Fibroblast of the aortic adventitia (primary cell): ENCODE data around the gene ANK2. TPM values are rescaled to one million over a fixed set of nuclear protein-coding genes. Genes with fewer than 3 reads are reported as not detected.
A peak's percentile ranks its signal among the peaks of the same experiment; 100 is the strongest.

ENCODE experiments used
- DNase-seq: peaks from one replicate; pipeline ENCODE4 v3.0.0-alpha.2; 2010; ENCODE audit warnings: low read depth
- H3K4me3 ChIP-seq: 2 replicates; pipeline ENCODE4 v1.5.1; 2011; ENCODE audit warnings: low read depth, mild to moderate bottlenecking, control low read depth, low read length, moderate library complexity
- total RNA-seq: library from RNA; depleted of rRNA; stranded (reverse); fragments of >200 nt; gene quantifications from 2 replicates; pipeline ENCODE4 v1.2.3, GENCODE V29; 2012; ENCODE audit warnings: low replicate concordance
- TF ChIP-seq, protein P1 (sequence below): IDR thresholded peaks from 2 replicates; pipeline ENCODE4 v1.5.1; 2011; ENCODE audit warnings: mild to moderate bottlenecking, low read length, control low read depth, inconsistent platforms; ENCODE audit not compliant: insufficient read depth

Gene ANK2
- total RNA-seq, 1 donor, result 200 TPM

DNA sequence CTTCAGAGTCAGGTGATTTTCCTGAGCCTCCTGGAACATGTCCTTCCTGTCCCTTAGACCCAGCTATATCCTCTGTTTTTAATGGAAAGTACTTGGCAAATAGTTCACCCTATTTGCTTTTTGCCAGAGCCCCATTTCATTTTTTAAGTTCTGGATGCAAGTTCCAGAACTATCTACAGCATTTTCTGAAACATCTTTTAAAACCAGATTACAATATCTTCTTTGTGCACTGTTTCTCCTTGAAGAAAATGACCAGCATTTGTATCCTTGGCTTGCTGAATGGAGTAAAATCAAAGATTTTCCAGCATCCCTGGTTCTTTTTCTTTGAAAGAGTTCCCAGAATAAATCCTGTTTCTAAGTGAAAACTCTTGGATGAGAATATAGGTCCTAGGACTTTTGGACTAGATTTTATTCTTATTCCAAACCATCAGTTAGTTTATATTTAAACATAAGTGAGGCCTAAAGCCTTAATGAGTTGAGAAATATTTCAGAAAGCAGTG is 224.3 kb downstream of the ANK2 start:
- DNase-seq, result no peak
- TF ChIP-seq, protein P1, sequence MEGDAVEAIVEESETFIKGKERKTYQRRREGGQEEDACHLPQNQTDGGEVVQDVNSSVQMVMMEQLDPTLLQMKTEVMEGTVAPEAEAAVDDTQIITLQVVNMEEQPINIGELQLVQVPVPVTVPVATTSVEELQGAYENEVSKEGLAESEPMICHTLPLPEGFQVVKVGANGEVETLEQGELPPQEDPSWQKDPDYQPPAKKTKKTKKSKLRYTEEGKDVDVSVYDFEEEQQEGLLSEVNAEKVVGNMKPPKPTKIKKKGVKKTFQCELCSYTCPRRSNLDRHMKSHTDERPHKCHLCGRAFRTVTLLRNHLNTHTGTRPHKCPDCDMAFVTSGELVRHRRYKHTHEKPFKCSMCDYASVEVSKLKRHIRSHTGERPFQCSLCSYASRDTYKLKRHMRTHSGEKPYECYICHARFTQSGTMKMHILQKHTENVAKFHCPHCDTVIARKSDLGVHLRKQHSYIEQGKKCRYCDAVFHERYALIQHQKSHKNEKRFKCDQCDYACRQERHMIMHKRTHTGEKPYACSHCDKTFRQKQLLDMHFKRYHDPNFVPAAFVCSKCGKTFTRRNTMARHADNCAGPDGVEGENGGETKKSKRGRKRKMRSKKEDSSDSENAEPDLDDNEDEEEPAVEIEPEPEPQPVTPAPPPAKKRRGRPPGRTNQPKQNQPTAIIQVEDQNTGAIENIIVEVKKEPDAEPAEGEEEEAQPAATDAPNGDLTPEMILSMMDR, result no peak
- H3K4me3 ChIP-seq, result no peak overlapping the region

DNA sequence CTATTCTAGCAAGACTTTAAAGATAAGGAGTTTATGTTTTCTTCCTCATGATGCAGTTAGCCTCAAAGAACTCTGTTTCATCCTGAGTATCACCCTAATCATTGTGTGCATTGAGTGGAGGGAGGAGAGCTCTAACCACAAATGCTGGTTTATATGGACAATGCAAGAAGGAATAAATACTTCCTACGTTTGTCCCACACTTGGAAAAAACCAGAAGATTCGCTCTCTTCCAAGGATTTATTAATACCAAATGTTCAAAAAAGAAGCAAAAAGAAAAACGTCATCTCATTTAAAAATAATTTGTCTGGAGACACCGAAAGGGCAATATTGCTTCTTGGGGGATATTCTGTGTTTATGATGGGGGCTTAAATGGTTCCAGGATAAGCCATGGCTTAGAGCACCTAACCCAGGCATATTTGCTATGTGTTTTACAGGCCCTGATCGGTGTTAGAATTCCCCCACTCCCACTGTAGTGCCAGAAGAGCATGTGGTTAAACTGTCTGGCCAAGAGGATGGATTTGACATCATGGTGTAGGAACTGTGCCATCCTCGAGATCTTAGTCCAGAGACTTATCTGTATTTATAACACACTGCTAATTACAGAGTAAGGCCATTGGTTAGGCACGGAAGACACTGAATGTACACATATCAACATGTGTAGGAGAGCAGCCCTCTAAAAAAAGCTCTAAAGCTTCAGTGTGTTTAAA is 227.2 kb downstream of the ANK2 start:
- no peak overlapping the region for H3K4me3 ChIP-seq
- peak; percentile 70 for DNase-seq
- TF ChIP-seq, protein P1, result no peak

DNA sequence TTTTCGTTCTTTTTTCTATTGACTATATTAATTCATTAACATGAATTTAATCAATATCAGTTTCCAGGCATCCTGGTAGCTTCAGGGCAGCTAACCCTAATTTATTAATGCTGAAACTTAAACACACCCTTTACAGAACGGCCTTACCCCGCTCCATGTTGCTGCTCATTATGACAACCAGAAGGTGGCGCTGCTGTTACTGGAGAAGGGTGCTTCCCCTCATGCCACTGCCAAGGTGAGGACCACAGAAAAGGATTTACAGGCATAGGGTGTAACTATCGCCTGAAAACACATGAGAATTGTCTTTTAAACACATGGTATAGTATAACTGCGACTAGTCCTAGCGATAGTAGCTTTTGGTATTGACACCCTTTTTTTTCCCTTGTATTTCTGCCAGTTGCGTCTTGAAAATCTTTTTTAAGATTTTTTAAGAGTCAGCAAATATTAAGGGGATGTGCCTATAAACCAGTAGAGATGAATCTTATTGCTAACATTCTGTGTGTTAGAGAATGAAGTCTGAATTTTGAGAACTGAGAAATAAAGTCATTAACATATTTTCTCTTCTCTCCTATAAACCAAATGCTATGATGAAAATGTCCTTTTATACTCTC is 229.0 kb downstream of the ANK2 start:
- DNase-seq, result peak; percentile 87
- TF ChIP-seq, protein P1, result peak; percentile 88
- H3K4me3 ChIP-seq, result no peak overlapping the region

DNA sequence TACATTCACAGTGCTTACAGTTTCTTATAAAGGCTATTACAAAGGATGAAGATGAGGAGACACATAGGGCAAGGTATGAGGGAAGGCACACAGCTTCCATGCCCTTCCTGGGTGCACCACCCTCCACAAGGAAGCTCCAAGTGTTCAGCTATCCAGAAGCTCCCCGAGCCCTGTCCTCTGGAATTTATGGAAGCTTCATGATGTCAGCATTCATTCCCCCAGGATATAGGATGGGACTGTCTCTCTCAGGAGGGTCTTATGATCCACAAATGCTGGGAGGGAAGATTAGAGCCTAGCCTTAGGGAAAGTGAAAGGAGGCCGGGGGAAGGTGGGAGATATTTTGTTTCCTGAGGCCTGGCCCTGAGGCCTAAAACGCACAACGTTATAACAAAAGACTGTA is 236.0 kb downstream of the ANK2 start:
- H3K4me3 ChIP-seq, result no peak overlapping the region
- no peak for DNase-seq
- TF ChIP-seq, protein P1, result no peak

DNA sequence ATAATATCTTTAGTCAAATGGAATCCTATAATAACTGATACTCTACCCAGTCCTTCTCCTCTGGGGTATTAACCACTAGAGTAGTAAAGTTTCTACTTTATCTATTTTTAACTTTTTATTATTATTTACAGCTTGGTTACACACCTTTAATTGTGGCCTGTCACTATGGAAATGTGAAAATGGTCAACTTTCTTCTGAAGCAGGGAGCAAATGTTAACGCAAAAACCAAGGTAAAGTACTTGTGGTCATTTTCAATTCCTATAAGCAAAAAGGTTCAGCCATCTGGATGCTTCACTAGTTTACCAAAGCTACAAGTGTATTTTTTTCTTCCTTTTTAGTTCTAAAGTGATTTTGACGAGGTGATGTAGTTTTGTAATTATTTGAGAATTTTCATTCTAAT is 238.8 kb downstream of the ANK2 start:
- no peak for DNase-seq
- TF ChIP-seq, protein P1, result no peak

DNA sequence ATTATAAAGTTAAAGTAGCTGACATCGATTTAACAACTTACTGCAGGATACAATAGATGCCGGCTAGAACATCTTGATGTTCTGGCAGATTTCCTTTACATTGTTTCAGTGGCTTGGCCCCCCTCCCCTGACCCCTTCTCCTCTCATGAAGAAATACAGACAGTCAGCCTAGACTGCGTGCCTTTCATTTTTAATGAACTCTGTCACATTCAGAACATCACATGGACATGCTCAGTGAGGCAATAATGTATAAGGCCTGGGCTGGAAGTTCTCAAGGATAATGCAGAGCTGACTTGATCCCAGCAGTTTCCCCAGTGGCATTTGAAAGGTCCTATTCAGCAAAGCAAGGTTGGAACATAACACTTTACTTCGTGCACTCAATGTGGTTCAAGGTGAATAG is 239.2 kb downstream of the ANK2 start:
- TF ChIP-seq, protein P1, result no peak
- no peak for DNase-seq
- no peak overlapping the region for H3K4me3 ChIP-seq

More for the DNA sequence above, 238.8 kb downstream of the ANK2 start:
- H3K4me3 ChIP-seq, result no peak overlapping the region
